Activated T-cell treated with anti-CD3 and anti-CD28 coated beads for 24 hours (primary cell): ENCODE measurements around the gene ITM2B.
"Not testable (repeated sequence)": the region's sequence is repeated elsewhere in the genome, so short reads cannot be mapped to it uniquely, and the experiment has no call there.

ENCODE experiments used
- DNase-seq: peaks from one replicate; pipeline ENCODE4 v3.0.0-alpha.2; 2020; ENCODE audit warnings: low read depth

Gene ITM2B

DNA sequence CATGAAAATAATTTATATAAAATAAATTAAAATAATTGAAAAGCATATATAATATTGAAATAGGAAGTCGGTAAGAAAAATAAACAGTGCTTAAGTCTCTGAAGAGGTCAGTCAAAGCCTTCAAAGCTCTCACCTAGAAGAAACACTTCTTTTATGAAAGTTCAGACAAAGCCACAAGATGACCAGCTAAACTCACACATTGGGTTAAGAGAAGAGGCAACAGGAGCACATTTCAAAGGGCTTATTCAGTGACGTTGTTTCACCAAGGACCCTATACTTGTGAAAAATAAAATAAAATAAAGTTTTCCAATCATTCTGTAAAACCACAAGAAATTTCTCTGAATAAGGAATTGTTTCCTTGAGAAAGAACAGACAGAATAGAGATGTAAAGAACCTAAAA is 2.5 kb upstream of the ITM2B start:
- DNase-seq = no peak

DNA sequence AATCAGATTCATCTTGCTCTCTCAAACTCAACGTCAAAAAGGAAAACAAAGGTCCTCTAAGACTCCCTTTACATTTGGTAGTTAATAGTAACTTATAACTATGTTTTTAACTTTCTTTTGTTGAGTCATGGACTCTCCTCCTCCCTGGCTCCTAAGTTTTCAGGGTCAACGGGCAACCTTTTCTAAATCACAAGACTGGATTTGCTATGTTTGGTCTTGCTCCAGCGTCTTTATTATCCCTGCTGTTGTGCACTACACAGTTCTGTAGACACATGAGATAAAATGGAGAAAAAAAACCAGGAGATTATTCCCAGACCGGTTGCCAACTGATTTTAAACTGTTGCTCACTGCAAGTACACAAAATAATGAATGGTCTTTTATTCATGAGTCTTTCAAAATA is 1.9 kb upstream of the ITM2B start:
- no peak for DNase-seq

DNA sequence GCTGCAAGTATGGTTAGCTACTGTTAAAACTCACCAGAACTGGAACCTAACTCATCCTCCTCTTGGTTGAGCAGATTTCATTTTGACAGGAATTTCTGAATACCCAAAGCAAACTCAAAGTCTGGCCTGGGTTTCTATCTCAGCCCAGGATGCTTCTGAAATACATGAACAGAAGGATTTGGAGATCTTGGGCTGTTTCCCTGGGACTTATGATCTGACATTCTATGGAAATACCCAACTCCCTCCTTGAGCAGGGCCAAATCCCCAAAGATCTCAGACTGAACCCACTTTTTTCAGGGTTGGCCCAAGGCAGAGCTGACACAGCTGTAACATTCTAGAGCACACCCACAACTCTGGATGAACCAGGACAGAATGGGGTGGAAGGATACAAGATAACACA is 1.1 kb upstream of the ITM2B start:
- no peak for DNase-seq

DNA sequence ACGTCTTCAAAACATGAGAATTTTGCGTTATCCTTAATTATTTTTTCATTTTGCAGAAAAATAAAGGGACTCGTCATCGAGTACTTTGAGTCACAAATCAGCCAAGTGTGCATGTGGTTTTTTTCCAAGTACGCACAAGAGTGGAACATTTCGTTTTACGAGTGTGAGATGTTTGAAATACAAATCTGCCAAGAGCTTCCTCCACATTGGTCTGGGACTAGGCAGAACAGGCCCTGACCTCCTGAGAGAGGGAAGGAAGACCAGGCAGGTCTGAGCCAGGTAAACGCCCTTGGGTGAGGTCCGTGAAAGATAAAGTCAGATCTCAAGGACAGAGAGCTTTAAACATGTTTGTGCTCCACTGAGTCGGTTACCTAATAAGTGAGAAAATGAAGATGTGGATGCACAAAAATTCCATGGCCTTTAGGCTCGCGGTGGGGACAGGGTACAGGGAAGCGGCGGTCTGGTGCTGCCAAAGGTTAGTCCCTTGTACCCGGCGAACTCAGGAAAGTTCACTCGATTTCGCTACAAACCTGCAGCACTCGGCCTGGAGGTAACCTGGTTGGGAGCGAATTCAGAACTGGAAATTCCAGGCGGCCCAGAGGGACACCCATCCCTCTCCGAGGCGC is 473 bp upstream of the ITM2B start:
- DNase-seq = no peak

DNA sequence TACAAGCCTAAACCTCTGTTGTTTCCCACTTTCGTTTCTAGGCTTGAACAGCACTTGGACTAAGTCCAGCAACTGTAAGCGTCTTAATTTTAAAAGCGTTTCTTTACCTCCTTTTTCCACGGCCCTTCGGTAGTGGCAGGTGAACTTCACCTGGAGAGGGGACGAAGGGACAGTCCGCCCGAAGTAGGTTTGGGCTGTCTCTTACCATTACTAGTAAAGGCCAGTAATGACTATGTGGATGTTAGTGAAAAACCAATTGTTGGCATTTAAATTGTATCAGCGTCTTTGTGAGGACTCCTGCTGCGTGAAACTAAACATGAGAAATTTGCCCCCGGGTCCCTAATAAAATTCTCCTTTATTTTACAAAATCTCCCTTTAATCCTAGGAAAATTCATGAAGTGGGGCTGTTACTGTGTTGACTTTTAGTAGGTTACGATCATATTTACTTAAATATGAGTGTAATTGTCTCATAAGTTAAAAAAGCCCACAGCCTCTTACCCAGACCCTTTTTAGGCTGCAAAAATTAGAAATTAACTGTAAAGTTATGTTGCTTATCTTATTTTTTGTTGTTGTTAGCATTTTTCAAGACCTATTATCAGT is 983 bp downstream of the ITM2B start:
- no peak for DNase-seq

DNA sequence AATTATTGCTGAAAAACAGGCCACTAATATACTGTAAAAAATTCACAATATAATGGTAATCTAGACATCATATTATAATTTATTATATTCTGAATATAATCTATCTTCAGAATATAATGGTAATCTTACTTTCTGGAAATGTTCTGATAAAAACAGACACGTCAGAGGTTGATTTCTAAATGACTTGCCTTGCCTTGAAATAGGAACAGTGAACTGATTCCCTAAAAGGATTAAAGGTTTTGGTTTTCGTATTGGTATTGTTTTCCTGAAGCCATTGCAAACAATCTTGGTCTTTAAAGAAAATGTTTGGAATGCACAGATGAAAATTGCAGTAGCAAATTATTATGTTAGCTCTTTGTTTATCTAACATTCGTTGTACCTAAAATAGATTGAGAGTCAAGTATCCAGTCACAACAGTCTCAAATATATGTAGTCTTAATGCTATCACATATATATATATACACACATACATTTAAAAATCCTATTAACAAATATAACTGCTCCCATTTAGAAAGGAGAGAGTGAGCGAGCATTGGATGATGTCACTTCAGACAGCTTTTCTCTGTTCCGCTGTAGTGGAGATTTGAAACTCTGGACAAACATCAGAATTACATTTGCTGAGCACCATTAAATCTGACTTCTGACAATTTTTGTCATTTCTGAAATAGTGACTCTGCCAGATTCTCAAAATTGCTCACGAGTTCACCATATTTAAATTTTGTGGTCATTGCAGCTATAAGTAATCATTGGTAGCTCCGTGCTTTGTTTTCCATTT is 1.7 kb downstream of the ITM2B start:
- DNase-seq = no peak

DNA sequence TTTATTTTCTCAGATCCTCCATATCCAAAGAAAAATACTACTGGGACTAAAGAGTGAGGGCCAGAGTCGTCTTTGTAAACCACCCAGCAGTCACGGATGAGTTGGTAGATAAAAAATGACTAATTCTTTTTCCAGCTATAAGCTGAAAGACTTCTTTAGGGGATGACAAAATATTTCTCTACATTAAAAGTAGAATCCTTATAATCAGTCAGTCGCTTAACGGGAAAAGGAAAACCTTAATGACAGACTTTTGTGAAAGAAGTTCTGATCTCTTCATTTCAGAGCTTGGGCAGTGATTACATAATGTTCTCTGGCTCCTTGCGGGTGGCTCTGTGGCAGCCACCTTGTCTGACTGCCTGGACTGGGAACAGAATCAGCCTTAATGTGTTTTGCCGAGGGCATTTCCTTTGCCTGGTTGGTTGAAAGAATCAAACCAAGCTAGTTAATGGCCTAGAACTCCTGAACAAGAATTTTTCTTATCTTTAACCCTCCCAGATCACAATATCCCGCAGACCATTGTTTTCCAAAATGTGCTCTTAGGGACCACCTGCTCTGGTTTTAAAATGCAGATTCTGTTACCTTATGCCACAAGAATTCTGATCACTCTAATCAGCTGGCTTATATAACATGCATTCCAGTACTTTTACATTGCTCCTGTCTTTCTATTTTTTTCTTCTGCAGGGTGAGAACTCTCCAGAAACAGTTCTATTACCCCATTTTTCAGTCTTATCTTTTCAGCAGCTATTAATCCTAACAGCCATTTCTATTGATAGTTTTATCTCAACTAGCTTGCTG is 2.5 kb downstream of the ITM2B start:
- no peak for DNase-seq

DNA sequence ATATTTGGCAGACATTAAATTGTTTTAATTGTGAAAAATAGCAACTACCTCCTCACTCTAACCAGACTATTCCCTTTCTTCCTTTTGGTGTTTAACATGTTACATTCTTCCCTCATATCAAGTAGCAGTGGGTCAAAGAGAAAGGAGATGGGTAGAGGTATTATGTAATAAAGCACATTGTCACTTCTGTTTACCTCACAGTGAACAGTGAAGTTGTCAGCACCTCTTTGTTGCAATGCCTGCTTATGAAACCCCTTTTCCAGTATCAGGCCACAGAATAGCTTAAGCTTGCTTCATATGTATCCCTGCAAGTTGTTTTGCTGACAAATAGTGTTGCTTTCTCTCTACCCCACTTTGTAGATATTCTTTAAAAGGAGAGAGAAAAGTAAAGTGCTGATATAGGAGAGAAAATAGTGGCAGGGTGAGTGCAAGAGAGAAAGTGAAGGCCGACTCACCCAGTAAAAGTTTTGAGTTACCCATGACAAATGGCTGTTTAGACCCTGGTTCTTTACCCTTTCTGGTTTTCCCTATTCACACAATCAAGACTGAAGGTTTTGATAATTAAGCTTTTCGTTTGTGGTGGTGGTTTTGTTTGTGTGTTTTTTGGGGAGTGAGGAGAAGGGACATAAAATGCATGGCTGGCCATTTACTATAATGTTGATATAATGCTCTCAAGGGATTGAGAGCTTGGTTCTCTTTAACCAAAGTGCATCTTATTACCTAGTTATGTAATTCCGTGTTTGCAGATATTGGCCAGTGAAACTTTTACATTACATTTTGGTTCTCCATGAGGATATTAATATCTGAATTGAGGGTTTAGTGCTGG is 3.7 kb downstream of the ITM2B start:
- no peak for DNase-seq

DNA sequence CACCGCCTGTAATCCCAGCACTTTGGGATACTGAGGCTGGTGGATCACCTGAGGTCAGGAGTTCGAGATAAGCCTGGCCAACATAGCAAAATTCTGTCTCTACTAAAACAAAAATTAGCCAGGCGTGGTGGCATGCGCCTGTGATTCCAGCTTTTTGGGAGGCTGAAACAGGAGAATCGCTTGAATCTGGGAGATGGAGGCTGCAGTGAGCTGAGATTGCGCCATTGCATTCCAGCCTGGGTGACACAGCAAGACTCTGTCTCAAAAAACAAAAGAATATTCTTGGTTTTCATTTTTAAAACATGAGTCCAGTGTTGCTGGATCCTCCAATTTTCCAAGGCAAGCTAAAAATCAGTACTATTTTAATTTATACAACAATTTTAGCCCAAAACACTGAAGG is 6.4 kb downstream of the ITM2B start:
- DNase-seq = not testable (repeated sequence)

DNA sequence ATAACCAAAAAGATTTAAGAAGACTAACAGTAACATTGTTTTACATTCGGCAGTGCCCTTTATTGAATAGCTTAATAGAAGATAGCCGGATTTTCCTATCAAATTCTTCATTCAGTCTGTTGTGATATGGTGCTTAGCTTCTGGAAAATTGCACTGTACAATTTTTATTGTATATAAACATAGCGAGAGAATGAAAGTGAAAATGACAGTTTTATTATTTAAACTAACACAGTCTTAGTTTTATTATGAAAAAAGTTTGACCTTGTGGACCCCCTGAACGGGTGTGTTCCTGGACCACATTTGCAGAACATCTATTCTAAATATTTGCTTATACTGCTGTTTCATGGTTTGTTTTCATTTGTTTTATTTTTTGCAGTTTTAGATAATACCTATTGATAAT is 8.6 kb downstream of the ITM2B start:
- no peak for DNase-seq

DNA sequence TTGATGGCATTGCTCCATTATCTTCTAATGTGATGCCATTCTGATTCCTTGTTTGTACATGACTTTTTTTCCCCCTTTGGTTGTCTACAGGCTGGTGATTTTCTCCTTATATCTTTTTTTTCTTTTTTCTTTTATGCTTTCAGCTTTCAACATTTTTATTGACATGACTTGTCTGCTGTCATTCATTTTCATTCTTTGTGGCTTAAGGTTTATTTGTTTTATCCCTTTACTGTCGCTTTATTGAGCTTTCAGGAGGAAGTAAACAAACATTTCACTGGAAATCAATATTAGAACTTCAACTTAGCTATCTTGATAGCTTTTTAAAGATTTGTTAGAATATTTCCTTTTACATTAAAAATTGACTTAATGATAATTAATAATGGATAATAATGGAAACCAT is 9.7 kb downstream of the ITM2B start:
- DNase-seq = no peak

DNA sequence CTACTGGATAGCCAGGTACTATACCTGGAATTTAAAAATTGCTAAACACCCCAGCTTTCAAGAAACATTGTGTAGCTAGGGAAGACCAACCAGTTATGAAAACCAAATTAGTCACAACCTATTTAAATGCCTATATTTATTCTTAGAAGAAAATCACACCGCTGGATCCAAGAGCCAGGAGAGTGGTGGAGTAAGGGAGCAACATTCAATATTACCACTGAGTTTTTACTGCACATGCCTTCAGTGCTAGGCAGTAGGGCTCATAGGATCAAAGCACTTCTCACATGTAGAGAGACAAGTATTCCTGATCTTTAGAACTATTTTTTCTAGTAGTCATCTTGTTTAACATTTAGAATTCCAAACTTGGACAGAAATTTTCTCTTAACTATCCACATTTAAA is 11.2 kb downstream of the ITM2B start:
- DNase-seq = no peak

DNA sequence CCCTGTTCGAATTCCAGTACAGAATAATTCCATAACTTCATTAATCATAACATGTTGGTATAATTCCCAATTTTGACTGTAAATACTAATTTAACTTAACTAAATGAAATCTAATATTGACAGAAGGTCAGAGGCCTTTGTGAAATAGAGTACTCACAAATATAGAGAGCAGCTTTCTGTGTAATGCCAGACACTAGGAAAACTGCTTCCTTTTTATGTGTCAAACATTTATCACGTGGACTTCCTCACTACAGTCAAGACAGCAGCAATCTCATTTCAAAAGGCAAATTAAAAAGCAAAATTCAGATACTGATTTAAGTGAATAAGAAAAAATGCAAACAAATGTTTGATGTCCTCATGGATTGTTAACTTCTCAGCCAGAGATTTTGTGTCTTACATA is 13.1 kb downstream of the ITM2B start:
- no peak for DNase-seq

DNA sequence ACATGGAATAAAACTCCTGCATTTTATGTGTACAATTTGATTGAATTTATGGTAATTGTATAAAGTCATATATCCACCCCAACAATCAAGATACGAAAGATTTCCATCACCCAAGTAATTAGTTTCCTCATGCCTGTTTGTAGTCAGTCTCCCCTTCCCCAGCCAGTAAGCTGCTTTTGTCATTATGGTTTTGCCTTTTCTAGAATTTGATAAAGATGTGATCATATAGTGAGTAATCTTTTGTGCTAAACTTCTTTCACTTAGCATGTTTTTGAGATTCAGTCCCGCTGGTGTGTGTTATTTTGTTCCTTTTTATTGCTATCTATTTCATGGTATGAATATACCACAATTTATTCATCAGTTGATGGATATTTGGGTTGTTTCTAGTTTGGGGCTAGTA is 16.0 kb downstream of the ITM2B start:
- DNase-seq = no peak

DNA sequence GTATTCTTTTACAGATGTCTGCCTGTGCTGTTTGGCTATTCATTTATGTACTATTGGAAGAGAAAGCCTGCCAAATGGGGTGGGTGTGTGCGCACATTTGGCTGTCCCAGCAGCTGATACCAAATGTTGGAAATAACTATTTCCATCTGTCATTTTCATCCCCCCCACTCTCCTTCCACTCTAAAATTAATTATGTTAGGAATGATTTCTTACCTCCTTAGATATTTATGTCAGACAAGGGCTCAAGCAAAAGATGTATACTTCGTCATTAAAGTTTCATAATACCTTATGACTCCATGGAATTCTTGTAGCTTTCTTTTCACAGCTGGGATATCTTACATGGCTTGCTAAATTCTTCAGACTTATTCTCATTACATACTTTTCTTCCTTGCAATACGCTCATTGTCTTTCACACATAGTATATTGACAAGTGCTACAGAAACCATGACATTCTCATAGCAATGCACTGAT is 18.6 kb downstream of the ITM2B start:
- DNase-seq = no peak

DNA sequence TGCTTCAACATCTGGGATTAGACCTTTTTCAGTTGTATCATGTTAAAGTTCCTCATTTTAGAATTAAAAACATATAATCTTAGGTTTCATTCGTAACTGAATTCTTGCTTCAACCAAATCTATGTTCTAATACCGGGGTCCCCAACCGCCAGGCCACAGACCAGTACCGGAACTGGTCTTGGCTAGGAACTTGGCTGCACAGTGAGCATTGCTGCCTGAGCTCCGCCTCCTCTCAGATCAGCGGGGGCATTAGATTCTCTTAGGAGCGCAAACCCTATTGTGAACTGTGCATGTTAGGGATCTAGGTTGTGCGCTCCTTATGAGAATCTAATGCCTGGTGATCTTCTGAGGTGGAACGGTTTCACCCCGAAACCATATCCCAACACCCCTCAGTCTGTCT is 19.2 kb downstream of the ITM2B start:
- DNase-seq = no peak

DNA sequence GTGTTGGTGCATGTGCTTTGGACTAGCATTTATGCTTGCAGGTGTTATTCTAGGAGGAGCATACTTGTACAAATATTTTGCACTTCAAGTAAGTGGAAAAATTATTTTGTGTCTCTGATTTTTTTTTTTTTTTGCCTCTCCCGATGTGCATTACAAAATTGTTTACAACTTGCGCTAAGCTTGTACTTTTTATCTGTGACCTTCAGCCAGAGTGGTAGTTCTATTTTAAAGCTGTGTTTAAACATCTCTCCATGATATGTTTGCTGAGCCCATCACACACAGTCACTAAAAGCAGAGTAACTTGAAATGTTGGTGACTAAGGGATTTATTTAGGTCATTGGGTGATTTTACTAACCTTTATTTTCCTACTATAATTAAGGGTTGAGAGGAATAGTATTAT is 20.8 kb downstream of the ITM2B start:
- DNase-seq = no peak

DNA sequence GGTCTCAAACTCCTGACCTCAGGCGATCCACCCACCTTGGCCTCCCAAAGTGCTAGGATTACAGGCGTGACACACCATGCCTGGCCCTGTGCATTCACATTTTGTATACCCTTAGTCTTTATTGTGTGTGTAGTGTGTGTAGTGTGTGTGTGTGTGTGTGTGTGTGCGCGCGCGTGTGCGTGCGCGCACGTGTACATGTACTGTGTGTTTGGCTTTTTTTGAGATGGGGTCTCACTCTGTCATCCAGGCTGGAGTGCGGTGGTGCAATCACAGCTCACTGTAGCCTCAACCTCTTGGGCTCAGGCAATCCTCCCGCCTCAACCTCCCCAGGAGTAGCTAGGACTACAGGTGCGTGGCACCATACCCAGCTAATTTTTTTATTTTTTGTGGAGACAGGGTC is 22.1 kb downstream of the ITM2B start:
- no peak for DNase-seq

DNA sequence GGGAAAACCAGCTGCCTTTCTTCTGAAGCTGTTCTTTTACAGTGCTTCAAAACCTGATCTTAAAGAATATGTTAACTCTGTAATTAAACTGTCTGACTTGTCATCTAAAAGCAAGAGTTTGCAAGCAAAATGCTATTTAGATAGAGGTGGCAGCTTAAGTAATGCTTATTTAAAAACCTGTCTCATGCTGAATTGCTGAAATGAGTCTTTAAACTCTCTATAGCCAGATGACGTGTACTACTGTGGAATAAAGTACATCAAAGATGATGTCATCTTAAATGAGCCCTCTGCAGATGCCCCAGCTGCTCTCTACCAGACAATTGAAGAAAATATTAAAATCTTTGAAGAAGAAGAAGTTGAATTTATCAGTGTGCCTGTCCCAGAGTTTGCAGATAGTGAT is 22.9 kb downstream of the ITM2B start:
- no peak for DNase-seq

DNA sequence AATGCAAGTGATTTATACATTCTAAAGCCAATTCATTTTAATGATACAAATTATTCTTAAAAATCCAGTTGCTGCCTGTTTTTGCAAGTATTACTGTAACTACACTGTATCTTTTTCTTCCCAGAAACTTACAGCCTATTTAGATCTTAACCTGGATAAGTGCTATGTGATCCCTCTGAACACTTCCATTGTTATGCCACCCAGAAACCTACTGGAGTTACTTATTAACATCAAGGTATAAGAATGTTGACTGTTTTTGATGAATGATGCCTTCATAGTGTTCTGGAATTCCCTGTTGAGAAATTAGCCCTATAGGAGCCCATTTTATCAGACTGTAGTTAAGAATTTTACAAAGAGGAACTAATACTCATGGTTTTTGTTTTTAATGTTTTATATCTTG is 25.0 kb downstream of the ITM2B start:
- no peak for DNase-seq

DNA sequence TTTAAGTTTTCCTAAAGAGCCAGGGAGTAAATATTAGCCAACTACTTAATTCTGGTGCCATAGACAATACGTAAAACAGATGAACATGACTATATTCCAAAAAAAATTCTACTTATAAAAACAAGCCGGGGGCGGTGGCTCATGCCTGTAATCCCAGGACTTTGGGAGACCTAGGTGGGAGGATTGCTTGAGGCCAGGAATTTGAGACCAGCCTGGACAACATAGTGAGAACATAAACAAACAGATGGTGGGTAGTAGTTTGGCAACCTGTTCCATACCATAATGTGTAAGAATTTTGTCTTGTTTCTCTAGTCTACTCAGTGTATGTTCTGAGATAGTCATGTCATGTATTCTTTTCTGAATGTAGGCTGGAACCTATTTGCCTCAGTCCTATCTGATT is 25.4 kb downstream of the ITM2B start:
- no peak for DNase-seq

DNA sequence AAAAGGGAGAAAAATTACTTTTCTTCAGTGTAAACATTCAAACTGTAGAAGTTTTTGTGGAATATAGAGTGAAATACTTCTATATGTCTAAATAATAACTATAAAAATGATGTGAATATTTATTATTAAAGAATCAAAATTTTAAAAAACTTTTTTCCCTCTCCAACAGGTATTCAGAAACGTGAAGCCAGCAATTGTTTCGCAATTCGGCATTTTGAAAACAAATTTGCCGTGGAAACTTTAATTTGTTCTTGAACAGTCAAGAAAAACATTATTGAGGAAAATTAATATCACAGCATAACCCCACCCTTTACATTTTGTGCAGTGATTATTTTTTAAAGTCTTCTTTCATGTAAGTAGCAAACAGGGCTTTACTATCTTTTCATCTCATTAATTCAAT is 28.0 kb downstream of the ITM2B start:
- no peak for DNase-seq
